HepG2 (cell line): ENCODE results near the gene PARS2. TPM values are rescaled to one million over a fixed set of nuclear protein-coding genes. Genes with fewer than 3 reads are reported as not detected.

Source experiments
- CTCF ChIP-seq: sonication (generic); formaldehyde crosslinking; IDR thresholded peaks from 2 replicates; pipeline ENCODE4 v1.5.0; 2020; ENCODE audit warnings: mild to moderate bottlenecking, missing genetic modification reagents, moderate library complexity
- FOXP1 ChIP-seq, 2 experiments: fragments of 450-650 bp in 1 of 2; IDR thresholded peaks; 2 replicates each; pipeline ENCODE4 v1.6.1; 2017 to 2018; ENCODE audit warnings: antibody characterized with exemption in 1 of 2
- HNF4A ChIP-seq: sonication (generic); formaldehyde crosslinking; IDR thresholded peaks from 2 replicates; pipeline ENCODE4 v1.4.0; 2020; ENCODE audit warnings: missing genetic modification reagents
- MIXL1 ChIP-seq: IDR thresholded peaks from 2 replicates; pipeline ENCODE4 v1.6.1; 2016
- TAF1 ChIP-seq: sonication (generic); formaldehyde crosslinking; IDR thresholded peaks from 2 replicates; pipeline ENCODE4 v1.4.0; 2020; ENCODE audit warnings: missing genetic modification reagents
- UBTF ChIP-seq: sonication (generic); formaldehyde crosslinking; IDR thresholded peaks from 2 replicates; pipeline ENCODE4 v1.4.0; 2020; ENCODE audit warnings: mild to moderate bottlenecking, missing genetic modification reagents
- ZMYM2 ChIP-seq: sonication (generic); formaldehyde crosslinking; IDR thresholded peaks from 2 replicates; pipeline ENCODE4 v1.8.0; 2022; ENCODE audit warnings: mild to moderate bottlenecking, missing genetic modification reagents
- ZNF343 ChIP-seq: sonication (generic); formaldehyde crosslinking; IDR thresholded peaks from 2 replicates; pipeline ENCODE4 v1.4.0; 2020; ENCODE audit warnings: mild to moderate bottlenecking, missing genetic modification reagents
- ZNF512B ChIP-seq: sonication (generic); formaldehyde crosslinking; IDR thresholded peaks from 2 replicates; pipeline ENCODE4 v1.5.1; 2020; ENCODE audit warnings: missing genetic modification reagents, mild to moderate bottlenecking, borderline replicate concordance
- ZNF567 ChIP-seq: sonication (generic); formaldehyde crosslinking; IDR thresholded peaks from 2 replicates; pipeline ENCODE4 v1.8.1; 2023; ENCODE audit warnings: mild to moderate bottlenecking, missing genetic modification reagents, borderline replicate concordance
- ZNF576 ChIP-seq: sonication (generic); formaldehyde crosslinking; IDR thresholded peaks from 2 replicates; pipeline ENCODE4 v1.4.0; 2020; ENCODE audit warnings: mild to moderate bottlenecking, missing genetic modification reagents
- ZNF687 ChIP-seq: sonication (generic); formaldehyde crosslinking; IDR thresholded peaks from 2 replicates; pipeline ENCODE4 v1.5.1; 2020; ENCODE audit warnings: mild to moderate bottlenecking, missing genetic modification reagents, moderate library complexity
- ZNF768 ChIP-seq: sonication (generic); formaldehyde crosslinking; IDR thresholded peaks from 2 replicates; pipeline ENCODE4 v1.4.0; 2020; ENCODE audit warnings: missing genetic modification reagents
- polyA plus RNA-seq, 8 experiments: library from polyadenylated mRNA; depleted of rRNA in 3 of 8; stranded (reverse) in 7 of 8; unstranded in 1 of 8; fragments of >200 nt; fragmentation: Illumina TruSeq in 4 of 8; extraction: Trizol in 4 of 8; gene quantifications; 2 replicates each; pipeline versions ENCODE4 v1.2.1 to v1.2.3, GENCODE V29; 2011 to 2016; ENCODE audit warnings: low read depth in 4 of 8, missing spikeins in 1 of 8, mixed read lengths in 1 of 8; ENCODE audit not compliant: insufficient read depth in 1 of 8
- total RNA-seq, 5 experiments: library from RNA; depleted of rRNA; stranded (reverse); fragments of >200 nt; fragmentation: Illumina TruSeq; extraction: Trizol; gene quantifications; 2 replicates each; pipeline ENCODE4 v1.2.3, GENCODE V29; 2016; ENCODE audit warnings: low read depth in 1 of 5

PARS2 gene
- total and polyA plus RNA-seq, 2 of the 13 experiments (the other 11 are each of a cell fraction or from before 2014, with no cell fraction given) = 2.4 to 4.6 TPM

GRCh38 chr1:54808443-54809207 is 44.3 kb upstream of the PARS2 start (continued):
- peak; percentile 39; the same call in 1 of the 2 replicates for TF ChIP-seq ZNF768 (CRISPR knock-in tag)
- TF ChIP-seq HNF4A (CRISPR knock-in tag) = no peak
- TF ChIP-seq CTCF (CRISPR knock-in tag) = peak; percentile 31
- TF ChIP-seq ZNF687 (CRISPR knock-in tag) = peak; percentile 21; the same call in 1 of the 2 replicates
- no peak for TF ChIP-seq ZMYM2 (CRISPR knock-in tag)
- TF ChIP-seq ZNF512B (CRISPR knock-in tag) = no peak
- no peak for TF ChIP-seq ZNF576 (CRISPR knock-in tag)
- no peak for TF ChIP-seq MIXL1 (CRISPR knock-in tag)
- TF ChIP-seq UBTF (CRISPR knock-in tag) = no peak
- no peak for TF ChIP-seq TAF1
- TF ChIP-seq ZNF567 = no peak
- no peak for TF ChIP-seq FOXP1 (IDR thresholded peaks at IDR 0.05)
- no peak for TF ChIP-seq FOXP1 (CRISPR knock-in tag; IDR thresholded peaks at IDR 0.05)
- TF ChIP-seq ZNF343 (CRISPR knock-in tag) = no peak
